NCI-H1048 (cell line): ENCODE results near the gene HAGH.

Source experiments
- DNase-seq: peaks from one replicate; lab custom pipeline; 2025; lab: John Stamatoyannopoulos, UW

The HAGH gene

DNA sequence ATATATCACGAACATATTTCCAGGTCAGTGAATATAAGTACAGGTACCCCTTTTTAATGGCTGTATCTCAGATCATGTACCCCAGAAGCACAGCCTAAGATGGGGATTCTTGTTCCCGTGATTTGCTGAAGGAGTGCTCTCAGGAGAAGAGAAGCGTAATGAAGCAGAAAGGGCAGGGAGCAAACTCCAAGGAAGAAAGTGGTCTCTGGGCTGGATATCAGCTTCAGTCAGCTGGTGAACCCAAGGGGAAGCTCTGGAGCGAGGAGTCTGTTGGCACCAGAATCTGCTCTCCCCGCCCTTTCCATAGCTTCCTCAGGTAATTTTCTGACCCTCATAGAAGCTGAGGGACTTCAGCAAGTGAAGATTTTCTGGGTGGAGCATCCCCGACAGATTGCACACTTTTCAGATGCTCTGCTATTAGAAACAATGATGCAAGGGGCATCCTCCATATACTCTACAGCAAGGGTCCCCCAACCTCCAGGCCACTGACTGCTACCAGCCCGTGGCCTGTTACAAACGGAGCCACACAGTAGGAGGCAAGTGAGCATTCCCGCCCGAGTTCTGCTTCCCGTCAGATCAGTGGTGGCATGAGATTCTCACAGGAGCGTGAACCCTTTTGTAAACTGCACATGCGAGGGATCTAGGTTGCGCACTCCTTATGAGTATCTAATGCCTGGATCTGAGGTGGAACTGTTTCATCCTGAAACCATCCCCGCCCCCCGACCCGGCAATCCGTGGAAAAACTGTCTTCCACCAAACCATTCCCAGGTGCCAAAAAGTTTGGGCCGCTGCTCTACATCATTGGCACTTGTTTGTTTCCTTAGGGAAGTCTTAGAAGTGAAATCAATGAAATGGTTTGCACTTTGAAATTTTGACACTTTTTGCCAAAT lies 4.8 kb upstream of the HAGH start:
- no peak for DNase-seq

DNA sequence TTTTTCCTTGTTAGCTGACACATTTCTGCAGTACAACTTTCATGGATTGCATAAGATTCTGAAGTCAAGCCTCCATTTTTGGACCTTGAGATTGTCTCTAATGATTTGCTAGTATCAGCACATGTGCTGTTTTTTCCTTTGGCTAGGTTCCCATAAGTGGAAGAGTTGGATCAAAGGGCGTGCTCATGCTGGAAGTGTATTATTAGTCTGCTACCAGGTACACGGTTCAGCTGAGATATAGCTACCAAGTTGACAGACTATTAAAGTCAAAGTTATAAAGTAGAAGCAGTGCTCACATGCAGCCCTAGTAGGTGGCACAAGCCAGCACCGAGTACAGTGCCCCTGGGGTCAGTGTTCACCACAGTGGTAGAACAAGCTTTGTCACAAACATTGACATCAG lies 3.6 kb upstream of the HAGH start:
- no peak for DNase-seq

DNA sequence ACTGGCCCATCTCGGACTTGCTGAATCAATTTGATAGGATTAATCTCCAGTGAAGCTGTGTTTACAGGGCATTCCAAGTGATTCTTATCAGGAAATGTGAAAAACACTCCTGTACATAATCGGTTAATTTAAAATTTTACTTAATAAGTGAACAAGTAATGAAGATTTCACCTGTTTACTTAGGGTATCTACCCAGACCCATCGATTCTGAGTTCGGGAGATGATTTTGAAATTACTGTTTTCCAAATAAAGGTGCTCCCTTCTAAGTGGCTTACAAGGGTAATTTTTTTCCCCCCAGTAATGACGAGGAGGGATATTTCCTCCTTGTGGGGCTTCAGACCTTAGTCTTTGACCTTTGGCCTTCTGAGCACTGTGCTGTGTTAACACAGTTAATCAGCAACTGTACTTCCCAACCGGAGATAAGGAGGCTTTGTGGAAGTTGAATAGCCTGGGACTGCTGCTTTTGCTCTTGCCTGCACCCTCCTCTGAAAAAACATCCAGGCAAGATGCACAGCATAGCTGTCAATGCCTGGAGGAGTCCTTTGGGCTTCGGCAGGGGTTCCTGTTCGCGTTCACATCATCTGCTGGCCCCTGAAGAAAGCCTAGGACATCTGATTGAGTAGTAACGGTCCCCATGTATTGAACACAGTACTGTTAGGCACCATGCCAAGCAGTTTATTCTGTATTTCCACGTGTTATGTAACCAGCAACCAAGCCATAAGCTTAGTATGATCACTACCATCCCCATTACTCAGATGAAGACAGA lies 2.2 kb upstream of the HAGH start:
- DNase-seq: no peak

DNA sequence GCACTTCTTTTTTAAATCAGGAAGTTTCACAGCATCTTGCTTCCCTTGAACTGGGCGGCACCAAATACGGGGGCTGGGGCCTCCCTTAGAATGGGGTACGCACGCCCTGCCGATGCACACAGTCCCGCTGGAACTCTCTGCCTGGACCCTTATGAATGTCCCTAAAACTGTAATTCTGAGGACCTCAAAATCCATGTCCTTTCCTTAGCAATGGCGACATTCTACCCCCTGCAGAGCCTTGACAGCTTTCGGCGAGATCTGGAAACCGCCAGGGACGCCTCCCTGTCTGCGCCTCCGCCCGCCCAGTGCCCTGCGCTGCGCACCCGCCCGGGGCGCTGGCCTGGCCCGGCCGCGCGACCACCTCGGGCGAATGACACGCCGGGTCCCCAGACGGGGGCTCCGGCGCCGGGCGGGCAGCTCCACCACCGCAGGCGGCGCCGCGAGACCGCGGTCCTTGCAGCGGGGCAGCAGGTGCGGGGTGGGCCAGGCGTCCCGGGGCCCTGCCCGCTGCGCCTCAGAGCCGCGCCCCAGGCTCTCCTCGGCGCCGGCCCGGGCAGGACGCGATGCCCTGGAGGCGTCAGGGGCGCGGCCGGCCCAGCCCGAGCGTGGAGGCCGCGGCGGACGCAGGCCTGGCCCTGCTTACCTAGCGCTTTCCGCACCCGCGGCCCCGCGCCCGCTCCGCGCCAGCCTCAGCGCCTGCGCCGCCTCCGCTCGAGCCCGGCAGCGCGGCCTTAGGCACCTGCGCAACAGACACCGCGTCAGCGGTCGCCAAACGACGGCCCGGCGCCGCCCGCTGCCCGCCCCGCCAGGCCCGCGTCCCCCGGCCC lies 548 bp downstream of the HAGH start:
- DNase-seq: no peak

DNA sequence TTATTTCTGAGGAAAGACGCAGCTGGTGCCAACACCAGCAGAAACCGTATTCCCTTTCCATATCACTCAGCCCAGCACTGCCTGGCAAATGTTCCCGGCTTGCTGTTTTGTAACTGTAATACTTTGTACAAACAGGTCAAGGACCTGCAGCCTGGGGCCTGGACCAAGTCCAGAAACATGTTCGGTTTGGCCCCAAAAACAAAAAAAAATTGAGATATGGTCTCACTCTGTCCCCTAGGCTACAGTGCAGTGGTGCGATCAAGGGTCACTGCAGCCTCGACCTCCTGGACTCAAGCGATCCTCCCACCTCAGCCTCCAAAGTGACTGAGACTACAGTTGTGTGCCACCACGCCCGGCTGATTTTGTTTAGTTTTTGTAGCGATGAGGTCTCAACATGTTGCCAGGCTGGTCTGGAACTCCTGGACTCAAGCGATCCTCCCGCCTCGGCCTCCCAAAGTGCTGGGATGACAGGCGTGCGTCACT lies 1.2 kb downstream of the HAGH start:
- DNase-seq: no peak

DNA sequence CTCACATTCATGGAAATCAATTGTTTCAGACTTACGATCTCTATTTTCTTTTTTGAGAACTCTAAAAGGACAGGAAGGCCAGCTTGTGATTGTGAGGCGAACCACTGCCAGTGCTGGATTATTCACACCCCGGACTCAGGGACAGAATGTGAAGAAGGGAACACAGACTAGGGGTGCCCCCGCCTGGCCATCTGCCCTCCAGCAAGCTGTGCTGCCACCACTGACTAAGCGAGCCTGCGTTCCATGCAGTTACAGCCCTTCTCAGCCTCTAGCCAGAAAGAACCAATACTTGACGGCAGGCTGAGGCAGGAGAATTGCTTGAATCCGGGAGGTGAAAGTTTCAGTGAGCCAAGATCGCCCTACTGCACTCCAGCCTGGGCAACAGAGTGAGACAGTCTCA lies 2.8 kb downstream of the HAGH start:
- DNase-seq: no peak

DNA sequence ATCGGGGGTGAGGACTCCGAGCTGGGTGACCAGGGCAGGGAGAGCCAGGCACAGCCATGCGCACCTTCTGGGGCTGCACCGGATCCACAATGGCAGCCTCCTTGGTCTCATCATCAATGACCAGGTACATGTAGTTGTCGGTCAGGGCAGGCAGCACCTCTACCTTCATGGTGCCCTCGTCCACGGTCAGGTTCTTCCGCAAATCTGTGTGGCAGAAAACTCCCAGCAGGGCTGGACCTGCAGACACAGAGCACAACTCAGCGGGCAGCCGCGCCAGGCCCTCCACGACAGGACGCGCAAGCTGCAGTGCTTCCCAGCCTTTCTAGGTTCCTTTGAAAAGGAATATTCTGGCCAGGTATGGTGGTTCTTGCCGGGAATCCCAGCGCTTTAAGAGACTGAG lies 3.8 kb downstream of the HAGH start:
- no peak for DNase-seq

DNA sequence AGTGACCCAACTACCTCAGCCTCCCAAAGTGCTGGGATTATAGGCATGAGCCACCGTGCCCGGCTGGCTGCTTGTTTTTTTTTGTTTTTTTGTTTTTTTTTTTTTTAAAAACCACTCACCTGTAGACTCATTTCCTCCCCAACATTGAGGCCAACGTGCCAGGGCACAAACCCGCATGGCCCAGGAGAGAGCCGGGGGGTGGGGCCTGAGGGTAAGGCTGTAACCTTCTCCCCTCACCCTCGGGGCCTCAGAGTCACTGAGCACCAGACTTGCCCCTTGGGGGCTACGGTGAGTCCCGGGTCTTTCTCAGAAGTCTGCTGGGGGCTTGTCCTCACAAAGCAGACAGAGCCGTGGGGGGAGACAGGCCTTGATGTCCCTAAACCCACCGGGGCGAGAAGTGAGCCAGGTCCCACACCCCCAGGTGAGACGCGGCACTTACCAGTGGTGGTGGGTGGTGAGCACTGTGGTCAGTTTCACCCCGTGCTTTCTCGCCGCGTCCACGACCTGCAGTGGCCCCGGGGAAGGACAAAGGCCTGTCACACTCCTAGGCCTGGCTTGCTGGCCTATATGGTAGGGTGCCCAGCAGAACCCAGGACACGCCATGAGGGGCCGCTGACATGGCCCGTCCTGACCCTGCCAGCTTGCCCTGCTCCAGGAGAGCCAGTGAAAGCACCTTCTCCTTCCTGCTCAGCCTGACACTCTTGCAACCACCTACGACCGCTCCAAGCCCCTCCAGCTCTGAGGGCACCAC lies 4.6 kb downstream of the HAGH start:
- DNase-seq: no peak

DNA sequence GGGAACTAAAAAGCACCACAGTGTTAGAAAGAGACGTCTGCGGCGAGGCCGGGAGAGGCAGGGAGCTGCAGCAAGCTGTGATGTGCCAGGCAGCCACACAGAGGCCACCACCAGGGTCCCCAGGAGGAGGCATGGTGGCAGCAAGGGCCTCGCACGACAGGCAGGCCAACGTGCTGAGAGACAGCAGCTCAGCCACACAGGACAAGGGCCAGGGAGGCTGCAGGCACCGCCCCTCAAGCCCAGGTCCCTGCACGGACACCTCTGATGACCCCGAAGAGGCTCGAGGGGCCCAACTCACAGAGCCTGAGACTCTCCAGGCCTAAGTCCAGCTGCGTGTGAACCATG lies 5.7 kb downstream of the HAGH start:
- no peak for DNase-seq

DNA sequence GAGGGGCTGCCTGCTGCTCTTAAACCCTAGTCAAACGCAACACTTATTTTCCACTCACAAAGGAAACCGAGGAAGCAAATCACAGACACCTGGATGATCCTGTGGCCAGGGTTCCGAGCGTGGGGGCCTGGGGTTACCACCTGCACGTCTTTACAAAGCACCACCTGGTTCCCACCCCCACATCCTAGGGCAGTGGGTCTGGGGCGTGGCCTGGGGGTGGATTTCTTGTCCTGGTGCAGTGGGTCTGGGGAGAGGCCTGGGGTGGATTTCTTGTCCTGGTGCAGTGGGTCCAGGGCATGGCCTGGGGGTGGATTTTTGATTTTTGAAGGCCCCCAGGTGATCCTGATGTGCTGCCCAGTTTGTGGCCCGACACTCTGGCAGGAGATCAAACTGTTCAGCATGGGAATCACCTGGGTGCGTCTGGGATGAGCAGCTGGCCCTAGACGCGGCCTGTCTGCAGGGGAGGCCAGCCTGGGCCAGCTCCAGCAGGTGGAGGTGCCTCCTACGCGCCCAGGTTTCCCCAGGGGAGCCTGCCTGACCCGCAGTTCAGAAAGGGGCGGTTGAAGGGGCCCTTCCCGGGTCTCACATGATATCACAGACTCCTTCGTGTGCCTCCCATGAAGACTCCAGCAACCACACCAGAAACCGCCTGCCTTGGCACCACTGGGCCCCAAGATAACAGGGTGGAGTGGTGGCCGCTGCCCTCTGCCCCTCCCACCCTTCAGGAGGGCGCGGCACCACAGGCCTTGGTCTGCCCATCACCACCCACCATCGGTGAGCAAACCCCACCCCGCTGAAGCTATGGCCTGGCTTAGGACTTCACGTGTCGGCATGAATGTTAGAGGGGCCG lies 6.3 kb downstream of the HAGH start:
- no peak for DNase-seq

DNA sequence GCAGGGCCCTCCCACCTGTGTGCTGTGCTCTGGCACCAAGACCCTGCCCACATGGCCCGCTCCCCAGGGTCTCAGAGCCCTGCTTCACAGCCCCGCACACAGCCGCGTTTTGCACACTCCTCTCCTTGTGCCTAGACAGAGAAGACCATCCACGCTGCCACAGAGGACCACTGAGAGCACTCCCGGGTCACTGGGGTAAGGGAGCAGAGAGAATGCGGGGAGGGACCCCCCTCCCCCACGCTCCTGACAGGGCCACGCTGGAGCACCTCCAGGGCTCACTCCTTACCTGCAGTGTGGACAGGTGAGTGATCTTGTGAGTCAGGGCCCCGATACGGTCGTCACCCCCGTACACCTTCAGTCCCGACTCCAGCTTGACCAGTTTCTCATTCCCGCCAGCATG lies 7.0 kb downstream of the HAGH start:
- no peak for DNase-seq

DNA sequence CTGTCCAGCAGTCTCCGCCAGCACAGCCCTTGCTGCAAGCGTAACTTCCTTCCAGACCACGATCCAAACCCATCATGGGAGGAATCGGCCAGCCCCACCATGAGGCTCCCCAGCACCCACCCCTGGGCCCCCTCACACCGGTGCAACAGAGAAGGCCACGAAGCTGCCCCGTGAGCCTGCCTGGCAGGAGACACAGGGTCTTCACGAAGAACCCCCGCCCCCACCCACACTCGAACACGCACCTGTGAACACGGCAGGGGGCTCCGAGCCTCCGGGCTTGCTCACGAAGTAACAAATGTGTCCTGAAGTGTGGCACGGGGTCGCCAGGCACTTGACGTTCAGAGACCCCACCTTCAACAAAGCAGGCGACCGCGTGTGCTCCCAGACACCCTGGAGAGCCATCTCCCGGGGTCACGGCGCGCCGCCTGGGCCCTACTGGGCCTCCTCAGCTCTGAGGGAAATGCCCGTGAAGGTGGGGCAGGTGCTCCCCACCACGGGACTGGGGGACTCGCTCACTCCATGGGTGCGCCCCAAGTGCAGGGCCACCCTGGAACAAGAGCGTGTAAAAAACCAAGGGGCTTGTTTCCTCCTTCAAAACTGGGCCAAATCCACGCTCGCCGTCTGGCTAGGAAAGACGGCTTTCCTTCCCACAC lies 7.6 kb downstream of the HAGH start:
- DNase-seq: no peak

DNA sequence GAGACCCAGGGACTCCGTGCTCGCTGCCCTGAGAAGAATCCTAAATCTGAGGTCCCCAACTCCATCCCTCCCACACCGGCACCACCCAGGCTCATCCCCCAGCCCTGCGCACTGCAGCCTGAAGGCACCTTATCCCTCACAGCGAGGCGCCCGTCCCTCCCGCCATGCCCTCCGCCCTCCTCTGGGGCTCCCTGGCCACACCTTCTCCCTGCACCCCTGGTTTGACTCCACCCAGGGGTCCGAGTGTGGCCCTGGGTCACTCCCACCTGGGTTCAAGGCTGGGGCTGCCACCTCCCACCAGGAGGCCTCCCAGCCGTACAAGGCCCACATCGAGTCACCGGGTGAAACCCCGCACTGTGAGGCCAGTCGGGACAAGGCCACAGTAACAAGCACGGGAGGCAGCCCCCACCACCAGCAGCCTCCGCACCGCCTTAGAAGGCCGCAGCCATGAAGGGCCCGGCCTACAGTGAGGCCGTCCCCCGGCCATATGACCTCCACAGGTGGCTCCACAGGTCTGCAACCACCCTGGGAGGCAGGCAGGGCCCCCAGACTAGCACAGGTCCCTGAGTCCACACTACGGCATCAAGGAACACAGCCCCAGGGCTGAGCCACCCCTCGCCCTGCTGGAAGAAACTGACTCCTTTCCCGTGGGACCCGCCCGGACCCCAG lies 8.3 kb downstream of the HAGH start:
- DNase-seq: no peak

DNA sequence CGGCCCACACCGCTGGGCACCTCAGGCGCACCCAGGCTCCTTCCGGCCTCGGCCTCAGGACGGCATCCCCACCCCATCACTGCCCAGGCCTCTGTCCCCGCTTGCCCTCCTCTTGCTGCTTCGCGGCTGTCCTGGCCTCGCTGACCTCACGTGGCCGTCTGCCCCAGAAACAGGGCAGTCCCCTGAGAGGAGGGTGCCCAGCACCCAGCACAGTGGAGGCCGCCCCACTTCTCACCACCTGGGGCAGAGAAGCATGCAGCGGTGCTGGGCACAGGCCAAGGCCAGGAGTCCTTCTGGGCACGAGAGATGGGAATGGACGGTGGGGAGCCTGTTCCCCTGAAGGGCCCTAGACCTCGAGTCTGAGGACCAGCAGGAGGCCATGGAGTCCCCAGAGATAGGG lies 8.9 kb downstream of the HAGH start:
- DNase-seq: no peak

DNA sequence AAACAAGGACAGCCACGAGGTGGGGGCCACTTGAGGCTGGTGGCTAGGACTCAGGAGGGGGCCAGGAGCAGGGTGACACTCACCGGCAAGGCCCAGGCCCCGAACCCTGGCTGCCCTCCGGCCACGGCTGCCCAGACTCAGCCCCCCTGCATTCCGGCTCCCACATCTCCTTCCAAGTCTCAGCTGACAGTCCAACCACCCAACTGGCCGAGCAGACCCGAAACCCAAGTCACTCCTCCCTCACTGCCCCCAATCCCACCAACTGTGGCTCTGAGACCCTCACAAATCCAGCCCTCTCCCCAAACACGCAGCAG lies 9.4 kb downstream of the HAGH start:
- no peak for DNase-seq

DNA sequence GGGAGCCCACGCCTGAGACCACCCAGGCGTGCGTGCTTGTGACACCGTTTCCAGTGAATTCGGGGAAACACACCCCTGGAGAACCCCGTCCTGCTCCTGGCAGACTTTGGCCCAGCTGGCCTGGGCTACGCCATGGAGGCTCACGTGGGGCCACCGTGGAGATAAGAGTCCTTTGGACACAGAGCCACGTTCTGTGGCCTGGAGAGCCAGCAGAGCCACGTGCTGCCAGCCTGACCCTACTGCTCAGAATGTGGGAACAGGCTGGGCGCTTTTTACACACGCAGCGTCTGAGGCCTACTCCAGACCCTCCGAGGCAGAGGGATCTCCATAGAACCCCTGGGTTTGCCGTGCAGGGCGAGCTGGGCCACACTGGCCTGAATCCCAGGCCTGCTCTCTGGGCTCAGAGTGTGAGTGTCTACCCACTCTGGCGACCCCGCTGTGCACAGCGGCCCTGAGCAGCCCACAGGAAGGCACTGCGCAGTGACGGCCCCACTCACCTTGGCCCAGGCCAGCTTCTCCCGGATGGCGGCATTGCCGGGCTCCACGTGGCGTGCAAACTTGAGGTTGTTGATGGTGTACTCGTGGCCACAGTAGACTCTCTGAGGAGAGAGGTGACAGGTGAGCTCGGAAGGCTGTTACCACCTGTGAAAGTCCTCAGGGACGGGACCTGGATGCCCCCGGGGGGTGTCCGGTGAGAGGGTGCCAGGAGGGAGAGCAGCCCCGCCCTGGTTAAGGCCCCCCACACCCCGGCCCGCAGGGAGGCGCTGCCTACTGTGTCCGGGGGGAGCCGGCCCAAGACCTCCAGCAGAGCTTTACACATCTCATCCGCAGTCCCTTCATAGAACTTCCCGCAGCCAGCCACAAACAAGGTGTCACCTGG lies 10.0 kb downstream of the HAGH start:
- DNase-seq: no peak

DNA sequence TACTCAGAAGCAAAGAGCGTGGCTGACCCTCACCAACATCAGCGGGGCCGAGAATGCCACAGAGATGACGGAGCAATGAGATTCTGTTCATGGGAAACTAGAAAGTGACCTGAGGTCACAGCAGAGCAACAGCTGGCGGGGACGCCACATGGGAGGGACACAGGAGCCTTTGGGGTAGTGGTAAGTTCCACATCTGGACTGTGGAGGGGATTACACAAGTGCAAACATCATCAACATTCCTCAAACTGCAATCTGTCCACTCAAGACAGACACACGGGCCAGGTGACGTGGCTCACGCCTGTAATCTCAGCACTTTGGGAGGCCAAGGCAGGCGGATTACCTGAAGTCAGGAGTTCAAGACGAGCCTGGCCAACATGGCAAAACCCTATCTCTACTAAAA lies 11.2 kb downstream of the HAGH start:
- DNase-seq: no peak

DNA sequence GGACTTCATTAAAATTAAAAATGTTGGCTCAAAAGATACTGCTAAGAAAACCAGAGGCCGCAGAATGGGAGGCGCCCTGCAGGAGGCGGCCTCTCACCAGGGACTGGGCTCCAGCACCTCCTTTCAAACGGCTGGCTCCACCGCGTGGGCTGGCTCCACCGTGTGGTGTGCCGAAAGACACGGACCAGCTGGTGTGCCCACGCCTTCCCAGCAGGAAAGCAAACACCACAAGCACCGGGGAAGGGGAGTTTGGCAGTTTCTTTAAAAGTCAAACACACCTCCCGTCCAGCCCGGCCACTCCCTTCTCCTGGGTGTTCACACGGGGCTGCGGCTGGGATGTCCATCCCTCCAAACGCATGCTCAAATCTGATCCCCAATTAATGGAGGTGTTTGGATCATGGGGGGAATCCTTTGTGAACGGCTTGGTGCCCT lies 13.9 kb downstream of the HAGH start:
- no peak for DNase-seq

DNA sequence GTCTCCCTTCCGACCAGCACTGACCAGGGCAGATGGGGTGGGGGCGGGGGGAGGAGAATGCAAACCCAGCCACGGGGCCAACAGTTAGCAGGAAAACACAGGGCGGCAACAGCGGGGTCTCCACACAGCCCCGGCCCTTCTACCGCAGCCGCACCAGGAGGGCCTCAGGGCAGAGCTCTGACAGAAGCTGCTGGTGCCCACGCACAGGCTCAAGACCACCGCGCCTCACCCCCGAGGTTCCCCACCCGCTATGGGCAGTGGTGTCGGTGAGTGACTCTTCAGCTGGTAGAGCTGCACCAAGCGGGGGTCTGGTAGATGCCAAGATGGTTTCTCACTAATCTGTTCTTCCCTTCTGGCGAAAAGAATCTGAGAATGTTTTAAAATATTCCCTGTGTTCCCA lies 16.1 kb downstream of the HAGH start:
- DNase-seq: no peak
